A549 treated with Hydrocortisone at 1 μM for 4 hours (cell line): Measurements from ENCODE around the gene ATP12A. TPM values are rescaled to one million over a fixed set of nuclear protein-coding genes. Genes with fewer than 3 reads are reported as not detected.

ENCODE experiments used
- total RNA-seq: library from RNA; stranded (reverse); fragments of 200-300 nt; extraction: Qiagen RNA extraction; gene quantifications from 5 replicates; pipeline ENCODE4 v1.2.3, GENCODE V29; 2022

Gene ATP12A
- total RNA-seq, result 0.02 TPM in 1 of 5 replicates, not detected in the others

DNA sequence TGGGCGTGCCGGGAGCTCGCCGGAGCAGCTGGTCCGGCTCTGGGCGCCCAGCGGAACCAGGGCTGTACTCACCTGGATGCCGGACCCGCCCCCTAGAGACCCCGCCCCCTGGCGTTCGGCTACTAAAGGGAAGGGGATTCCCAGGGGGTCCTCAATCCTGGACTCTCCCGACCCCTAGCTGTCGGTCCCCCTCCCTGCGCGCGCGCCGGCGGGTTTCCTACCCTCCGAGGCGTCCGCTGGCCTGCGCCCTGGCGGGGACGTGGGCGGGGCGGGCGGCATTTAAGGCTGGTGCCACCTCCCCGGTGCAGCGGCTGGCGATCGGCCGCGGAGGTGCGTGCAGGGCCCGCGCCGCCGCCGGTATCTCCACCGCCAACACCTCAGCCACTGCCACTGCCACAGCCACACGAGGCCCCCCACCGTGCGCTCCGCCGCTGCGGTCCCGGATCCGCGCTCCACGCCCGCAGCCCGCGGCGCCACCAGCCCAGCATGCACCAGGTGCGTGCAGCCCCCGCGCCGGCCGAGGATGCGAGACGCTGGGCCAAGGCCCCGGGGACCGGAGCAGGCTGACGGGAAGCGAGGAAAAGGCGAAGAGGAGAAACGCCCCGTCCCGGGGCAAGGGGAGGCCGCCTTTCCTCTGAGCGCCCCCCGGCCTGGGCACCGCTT, at the start of gene ATP12A:
TSS of gene ATP12A (plus strand) at position 151 of the 663 bp plus-strand sequence. CDS start at position 487, 336 bp downstream.

Other genes starting within 250 kb of the ATP12A start
- 37.1 to 57.4 TPM (median 45.9 TPM) in 5 replicates for gene PARP4, start 167.6 kb upstream of the ATP12A start, total RNA-seq
- gene RNF17, start 83.8 kb downstream of the ATP12A start, total RNA-seq, result not detected in 5 replicates